ENCODE measurements around the gene SOHLH1.

The SOHLH1 gene

DNA sequence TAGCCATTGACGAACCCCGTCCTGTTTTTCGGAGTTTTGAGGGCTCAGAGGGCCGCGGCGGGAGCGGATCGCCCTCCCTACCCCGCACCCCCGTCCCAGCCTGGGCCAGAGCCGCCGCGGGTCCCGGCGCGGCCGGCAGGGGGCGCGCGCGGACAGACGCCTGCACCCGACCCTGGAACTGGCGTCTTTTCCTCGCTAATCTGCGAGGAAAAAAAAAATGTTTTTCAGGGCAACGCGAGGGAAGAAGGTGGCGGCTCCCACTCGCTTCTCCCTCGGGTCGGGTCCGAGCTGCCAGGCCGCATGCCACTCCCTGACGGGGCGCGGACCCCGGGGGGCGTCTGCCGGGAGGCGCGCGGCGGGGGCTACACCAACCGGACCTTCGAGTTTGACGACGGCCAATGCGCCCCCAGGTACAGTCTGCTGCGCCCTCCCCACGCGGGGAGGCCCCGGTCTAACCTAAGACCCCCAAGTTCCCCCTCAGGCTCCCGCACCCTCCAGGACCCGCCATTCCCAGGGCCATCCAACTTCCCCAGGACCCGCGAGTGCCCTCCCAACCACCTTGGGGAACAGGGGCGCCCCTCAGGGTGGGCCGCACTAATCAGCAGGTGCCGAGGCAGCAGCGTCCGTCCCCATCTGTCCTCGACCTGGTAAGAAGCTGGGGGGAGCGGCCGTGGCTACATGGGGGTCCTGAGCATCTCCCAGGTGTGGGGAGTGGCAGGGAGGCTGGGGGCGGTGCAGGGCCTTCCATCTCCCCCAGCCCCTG is 2.9 kb upstream of the SOHLH1 start, which contains the start of gene KCNT1:
Gene KCNT1 (plus strand): TSS at position 227 of the 763 bp plus-strand sequence. CDS start 74 bp downstream, at position 301.
- no peak for FAIRE-seq

- no peak for FAIRE-seq
Measured at GRCh38 chr9:135701067-135701958, 2.0 kb upstream of the SOHLH1 start.

- FAIRE-seq: no peak
Measured at GRCh38 chr9:135700525-135700924, 1.2 kb upstream of the SOHLH1 start.

DNA sequence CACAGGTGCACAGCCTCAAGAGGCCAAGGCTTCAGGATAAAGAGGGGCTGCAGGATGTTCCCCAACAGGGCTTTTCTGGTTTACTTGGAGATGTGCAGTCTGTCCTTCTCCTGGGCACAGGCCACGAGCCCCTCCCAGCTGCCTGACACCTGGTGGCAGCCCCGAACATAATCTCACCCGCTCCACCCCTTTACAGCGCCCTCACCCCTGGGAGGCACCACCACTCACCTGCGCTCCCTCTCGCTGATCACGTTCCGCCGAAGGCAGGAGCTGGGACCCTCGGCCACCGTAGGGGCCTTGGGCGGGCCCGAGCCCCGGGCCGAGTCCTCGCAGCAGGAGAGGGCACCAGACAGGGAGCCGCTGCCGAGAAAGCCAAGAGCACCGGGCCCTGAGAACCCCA is 514 bp downstream of the SOHLH1 start:
- FAIRE-seq: no peak

DNA sequence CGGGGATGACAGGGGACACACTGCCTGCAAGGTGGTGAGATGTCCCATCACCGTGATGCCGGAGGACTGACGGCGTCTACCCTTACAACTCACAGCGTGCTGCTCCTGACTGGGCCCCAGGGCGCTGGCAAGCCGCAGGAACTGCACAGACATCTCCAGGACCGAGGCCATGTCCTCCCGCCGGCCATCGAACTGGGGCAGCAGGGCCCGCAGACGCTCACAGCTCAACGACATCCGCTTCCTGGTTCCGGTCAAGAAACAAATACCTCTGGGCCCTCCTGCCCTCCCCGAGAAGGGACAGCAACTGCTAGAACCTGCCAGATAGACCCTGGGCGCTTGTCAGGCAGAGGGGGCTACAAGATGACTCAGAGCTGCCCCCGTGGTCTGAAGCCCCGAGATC is 1.0 kb downstream of the SOHLH1 start:
- FAIRE-seq: no peak

GRCh38 chr9:135697226-135697625 is 2.1 kb downstream of the SOHLH1 start:
- FAIRE-seq: no peak

DNA sequence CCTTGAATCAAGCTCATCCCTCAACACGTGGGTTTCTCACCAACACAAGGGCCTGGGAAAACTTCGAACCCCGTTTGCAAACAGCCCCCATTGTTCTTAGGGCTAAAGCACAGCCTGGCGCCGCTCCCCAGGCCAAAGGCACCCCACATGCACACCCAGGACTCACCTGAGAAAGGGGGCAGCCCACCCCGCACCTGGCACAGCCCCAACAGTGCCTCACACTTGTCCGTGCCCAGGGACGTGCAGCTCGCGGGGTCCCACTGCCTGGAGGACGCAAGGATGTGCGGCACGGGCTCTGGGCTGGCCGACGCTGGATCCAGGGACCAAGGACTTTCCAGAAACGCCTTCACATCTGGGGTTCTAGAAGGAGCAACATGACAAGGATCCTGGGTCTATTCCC is 2.8 kb downstream of the SOHLH1 start:
- no peak for FAIRE-seq

DNA sequence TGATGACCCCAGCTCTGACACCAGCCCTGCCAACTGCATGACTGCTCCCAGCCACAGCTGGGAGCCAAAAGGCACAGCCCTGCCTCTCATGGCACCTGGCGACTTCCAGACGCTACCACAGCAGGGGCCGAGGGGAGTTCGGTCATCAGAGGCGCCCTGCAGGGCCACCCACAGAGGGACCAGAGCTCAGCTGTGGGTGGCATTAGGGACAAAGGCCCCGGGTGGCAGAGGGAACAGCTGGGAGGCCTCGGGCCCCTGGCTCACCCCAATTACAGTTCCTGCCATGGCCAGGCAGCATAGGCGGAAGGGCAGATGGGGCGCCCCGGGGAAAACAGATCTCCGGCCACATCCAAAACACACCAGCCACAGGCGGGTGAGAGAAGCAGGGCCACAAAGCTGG is 3.6 kb downstream of the SOHLH1 start:
- no peak for FAIRE-seq

DNA sequence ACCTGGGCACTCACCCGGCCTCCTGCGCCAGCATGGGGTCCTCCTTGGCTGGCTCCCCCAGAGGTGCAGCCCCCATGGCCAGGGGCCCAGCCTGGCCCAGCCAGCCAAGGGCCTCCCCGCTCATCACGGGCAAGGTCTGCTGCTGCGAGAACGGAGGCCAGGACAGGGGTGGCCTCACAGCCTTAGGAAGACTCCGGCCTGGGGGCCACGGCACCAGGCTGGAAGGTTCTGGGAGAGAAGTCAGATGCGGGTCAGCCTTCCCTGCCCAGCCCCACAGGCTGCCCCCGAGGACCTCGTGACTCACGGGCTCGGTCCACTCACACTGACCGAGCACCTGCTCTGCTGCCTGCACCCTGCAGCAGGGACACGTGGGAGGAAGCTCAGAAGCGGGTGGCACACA is 4.2 kb downstream of the SOHLH1 start:
- FAIRE-seq: no peak

DNA sequence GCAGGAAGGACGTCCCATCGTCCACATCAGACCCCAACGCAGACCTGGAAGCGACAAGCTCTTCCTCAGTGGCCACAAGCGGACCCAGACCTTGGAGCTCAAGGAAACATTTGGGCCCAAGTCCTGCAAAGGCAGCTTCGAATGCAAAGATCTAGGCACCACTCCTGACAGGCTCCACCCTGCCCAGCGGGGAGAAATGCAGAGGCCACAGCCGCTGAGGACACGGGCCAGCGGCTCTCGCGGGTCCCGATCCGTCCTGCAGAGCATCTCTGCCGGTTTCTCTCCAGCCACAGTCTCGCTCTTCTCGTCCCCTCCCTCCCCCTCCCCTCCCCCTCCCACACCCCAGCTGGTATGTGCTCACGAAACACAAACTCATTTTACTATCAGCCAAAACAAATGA is 4.9 kb downstream of the SOHLH1 start:
- no peak for FAIRE-seq

- no peak for FAIRE-seq
Measured at GRCh38 chr9:135693771-135694170, 5.5 kb downstream of the SOHLH1 start.

GRCh38 chr9:135693265-135693664 is 6.0 kb downstream of the SOHLH1 start:
- FAIRE-seq: no peak

GRCh38 chr9:135692410-135692809 is 6.9 kb downstream of the SOHLH1 start:
- no peak for FAIRE-seq

DNA sequence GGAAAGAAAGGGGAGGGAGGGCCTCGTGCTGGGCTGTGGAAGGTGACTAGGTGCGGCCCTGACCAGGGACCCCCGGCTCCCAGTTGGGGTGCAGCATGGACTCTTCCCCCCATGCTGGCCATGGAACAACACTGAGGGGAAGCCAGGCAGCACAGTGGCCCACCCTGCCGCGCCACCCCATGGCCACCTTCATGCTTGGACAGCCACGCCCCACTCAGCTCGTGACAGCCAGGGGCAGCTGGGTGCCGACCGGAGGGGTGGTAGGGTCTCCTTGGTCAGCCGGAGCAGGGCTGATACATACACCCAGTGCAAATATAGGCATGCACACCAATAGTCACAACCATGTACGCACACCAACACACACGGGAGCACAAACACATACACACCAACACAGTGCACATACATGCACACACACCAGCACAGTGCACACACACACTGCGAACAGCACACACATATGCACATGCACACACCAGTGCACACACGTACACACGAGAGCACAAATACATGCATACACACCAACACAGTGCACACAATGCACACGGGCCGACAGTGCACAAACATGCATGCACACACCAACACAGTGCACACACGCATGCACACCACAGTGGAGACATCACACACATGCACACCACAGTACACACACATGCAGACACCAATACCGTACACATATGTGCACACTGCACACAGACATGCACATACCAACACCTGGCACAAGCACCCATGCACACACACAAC is 8.3 kb downstream of the SOHLH1 start:
- FAIRE-seq: no peak

- FAIRE-seq: no peak
Measured at GRCh38 chr9:135689011-135689410, 10.3 kb downstream of the SOHLH1 start.

- FAIRE-seq: no peak
Measured at GRCh38 chr9:135687216-135687615, 12.1 kb downstream of the SOHLH1 start.

DNA sequence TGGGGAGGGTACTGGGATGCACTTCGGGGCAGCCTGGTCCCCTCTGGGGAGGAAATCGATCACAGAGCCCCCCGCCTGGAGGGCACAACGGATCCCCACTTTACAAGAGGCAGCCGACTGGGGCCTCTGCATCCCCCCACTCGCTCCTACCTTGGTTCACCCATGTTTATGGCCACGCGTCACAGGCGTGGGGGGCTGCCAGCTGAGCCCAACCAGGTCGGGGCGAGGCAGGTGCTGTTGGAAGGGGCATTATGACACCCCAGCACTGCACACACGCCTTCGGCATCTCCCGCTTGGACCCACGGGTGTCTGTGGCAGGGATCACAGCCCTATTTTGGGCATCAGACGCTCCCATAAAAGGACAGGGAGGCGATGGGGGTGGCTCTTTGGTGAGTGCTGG is 14.6 kb downstream of the SOHLH1 start:
- no peak for FAIRE-seq

GRCh38 chr9:135683401-135684034 is 15.8 kb downstream of the SOHLH1 start:
- no peak for FAIRE-seq

DNA sequence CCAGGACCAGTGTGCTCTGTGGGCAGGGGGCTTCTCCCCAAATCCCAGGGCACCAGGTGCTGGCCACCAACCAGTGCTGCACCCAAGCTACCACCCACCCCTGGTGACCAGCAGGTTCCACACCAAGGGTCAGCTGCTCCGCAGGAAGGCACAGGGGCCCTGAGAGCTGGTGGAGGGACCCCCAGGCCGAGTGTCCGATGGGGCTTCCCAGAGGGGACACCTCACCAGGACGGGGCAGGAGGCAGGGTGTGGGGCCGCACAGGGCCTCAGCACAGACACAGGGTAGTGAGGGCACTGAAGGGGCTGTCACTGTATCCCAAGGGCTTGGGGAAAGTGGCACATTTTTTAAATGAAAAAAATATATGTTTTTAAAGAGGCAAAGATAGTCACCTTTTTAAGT is 18.1 kb downstream of the SOHLH1 start:
- no peak for FAIRE-seq

- no peak for FAIRE-seq
Measured at GRCh38 chr9:135680056-135680455, 19.2 kb downstream of the SOHLH1 start.

- FAIRE-seq: no peak
Measured at GRCh38 chr9:135678236-135679017, 20.9 kb downstream of the SOHLH1 start.

GRCh38 chr9:135677641-135678168 is 21.6 kb downstream of the SOHLH1 start:
- no peak for FAIRE-seq

All from TTC549 (cell line).